SIG-M5 (cell line): Measurements from ENCODE around the gene KIF1C.

Experiments
- DNase-seq: peaks from one replicate; lab custom pipeline; 2025; lab: John Stamatoyannopoulos, UW

The KIF1C gene

GRCh38 chr17:4997302-4998026, at the start of gene KIF1C, which contains the start of gene INCA1:
KIF1C (plus strand) TSS chr17:4997950; CDS start chr17:5000247, 2,297 bp downstream.
INCA1 (minus strand) TSS chr17:4997522; CDS start chr17:4994437, 3,085 bp downstream.
- no peak for DNase-seq

DNA sequence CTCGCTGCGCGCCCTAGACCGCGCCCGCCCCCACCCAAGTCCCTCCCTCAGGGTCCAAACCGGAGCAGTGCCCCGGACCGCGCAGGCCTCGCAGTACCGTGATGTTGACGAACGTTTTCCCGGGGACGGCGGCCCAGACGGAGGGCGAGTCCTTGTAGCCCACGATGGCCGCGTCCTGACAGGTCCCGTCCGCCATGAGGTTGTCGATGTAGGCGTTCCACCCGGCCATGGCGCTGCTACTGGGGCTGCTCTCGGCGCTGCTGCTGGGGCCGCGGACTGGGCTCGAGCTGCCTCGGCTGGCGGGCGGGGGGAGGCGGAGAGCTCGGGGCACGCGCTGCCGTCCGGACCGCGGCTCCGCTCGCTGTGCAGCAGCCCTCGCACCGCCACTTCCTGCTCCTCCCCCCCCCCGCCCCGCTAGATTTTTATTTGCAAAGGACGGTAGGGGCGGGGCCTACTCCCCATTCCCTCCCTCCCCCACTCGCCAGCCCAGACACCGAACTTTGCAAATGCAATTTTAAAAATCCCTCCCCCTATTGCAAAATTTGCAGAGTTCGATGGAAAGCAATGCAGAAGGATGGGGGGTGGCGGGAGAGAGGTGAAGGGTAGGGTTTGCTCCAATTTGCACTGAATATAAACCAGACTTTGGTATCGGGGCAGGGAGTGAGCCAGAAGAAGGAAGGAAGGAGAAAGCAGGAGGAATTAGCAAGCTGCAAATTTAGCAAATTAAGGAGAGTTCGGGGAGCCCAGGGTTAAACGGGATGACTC, 49.4 kb upstream of the KIF1C start, which contains the start of gene PFN1:
PFN1 (minus strand) TSS at position 365 of the 765 bp plus-strand sequence; CDS start at position 229, 136 bp downstream.
- peak; percentile 70 for DNase-seq

DNA sequence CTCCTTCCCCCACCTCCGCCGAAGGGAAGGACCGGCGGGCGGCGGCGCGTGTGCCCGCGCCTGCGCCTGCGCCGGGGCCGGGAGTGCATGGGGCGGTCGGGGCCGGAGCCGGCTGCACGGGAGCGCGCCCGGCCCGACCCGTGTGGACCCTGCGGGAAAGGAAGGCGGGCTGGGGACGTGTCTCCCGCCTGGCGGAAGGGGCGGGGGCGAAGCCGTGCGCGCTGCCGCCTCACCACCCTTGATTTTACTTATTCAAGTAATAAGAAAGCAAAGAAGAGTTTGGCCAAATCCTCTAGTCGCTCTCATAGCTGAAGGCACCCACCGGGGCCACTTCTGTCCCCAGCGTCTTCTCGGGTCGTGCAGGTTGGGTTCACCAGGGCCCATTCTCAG, 48.8 kb upstream of the KIF1C start:
- no peak for DNase-seq

DNA sequence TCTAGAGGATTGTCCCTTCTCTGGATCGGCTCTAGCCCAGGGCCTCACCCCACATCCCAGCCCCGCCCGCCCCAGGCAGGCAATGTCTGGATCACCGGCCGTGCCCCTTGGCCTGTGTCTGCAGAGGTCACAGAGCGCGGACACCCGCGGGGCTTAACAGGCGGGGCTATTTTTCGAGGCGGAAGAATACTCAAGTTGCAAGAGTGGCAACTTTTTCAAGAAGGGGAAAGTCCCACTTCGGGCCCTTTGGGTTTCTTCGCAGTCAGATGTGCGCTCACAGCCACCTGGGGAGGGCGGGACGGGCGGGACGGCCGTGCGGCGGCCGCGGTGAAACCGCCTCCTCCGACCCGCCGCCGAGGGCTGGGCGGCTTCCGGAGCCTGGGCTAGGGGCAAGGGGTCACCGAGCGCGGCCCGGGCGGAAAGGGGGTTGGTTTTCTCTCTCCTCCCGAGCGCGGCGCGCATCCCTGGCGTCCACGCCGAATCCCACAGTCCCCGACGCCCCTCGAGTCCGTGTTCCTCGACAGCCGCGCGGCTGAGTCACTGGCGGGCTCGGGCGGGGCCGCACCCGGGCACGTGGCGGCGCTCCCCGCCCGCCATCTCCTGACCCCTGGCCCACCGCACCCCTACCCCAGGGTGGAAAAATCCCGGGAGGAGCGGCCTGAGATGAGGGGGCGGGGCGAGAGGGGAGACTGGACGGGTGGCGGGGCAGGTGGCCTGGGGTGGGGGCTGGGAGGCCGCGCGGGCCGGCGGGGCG, 48.3 kb upstream of the KIF1C start:
- DNase-seq = no peak

DNA sequence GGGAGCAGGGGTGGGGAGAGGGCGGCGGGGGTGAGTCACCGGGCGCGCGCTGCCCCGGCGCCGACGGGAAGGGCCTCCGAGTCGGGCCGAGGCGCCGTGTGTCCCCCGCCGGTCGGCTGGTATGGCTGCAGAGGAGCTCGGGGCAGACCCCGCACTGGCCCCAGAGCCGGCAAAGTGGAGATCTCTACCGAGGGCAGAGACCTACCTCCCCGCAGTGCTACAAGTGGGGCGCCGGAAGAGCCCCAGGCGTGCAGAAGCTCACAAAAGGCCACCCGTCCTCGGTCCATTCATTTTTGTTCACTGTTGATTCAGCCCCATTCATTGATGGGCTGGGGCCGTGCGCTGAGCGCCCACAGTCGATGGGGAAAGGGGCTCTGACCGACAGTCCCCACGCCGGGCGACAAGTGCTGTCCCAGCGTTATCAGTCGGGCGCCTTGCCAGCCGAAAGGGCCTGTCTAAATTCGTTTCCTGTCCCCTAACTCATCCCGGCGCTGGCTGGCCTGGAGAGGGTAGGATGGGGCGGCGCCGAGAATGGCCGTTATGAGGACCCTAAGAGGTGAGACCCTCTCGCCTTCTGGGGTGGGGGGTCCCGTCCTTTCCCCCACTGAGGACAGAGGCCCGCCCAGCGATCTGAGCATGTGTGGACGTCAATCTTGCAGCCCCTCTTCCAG, 47.5 kb upstream of the KIF1C start:
- DNase-seq = no peak

- no peak for DNase-seq
Observed at GRCh38 chr17:4950746-4951204, 47.0 kb upstream of the KIF1C start, which contains the start of gene ENO3. ENO3 (plus strand) TSS chr17:4951119; CDS start chr17:4951830, 711 bp downstream.

GRCh38 chr17:4951486-4951885, 46.3 kb upstream of the KIF1C start:
- no peak for DNase-seq

- DNase-seq = no peak
Observed at GRCh38 chr17:4953451-4953961, 44.2 kb upstream of the KIF1C start.

- no peak for DNase-seq
Observed at GRCh38 chr17:4955091-4955490, 42.7 kb upstream of the KIF1C start.

DNA sequence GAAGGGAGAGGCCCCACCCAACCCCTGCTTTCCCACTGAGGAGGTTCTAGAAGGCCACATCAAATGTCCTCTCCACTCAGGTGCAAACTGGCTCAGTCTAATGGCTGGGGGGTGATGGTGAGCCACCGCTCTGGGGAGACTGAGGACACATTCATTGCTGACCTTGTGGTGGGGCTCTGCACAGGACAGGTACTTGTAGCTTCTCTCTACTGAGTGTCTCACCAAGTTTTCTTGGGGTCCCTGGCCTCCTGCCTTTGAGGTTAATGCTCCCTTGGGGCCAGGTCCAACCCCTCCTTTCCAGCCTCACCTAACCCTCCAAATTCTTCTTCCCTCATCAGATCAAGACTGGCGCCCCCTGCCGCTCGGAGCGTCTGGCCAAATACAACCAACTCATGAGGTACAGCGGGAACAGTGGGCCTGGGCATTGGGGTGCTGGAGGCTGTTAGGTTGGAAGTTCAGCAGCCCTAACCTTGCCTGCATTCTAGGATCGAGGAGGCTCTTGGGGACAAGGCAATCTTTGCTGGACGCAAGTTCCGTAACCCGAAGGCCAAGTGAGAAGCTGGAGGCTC, 41.2 kb upstream of the KIF1C start:
- no peak for DNase-seq

DNA sequence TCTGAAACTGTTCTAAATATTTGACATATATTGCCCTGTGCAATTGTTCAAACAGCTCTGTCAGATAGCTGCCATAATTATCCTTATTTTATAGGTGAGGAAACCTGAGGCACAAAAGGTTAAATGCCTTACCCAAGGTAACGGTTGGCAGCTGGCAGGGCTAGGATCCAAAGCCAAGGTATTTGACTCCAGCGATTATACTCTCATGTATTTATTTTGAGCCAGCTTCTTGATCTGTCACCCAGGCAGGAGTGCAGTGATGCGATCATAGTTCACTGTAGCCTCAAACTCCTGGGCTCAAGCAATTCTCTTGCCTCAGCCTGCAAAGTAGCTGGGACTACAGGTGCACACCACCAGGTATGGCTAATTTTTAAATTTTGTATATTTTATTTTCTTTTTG, 39.6 kb upstream of the KIF1C start:
- no peak for DNase-seq

- DNase-seq = no peak
Observed at GRCh38 chr17:4959261-4959965, 38.3 kb upstream of the KIF1C start.

- DNase-seq = no peak
Observed at GRCh38 chr17:4960279-4960922, 37.3 kb upstream of the KIF1C start.

DNA sequence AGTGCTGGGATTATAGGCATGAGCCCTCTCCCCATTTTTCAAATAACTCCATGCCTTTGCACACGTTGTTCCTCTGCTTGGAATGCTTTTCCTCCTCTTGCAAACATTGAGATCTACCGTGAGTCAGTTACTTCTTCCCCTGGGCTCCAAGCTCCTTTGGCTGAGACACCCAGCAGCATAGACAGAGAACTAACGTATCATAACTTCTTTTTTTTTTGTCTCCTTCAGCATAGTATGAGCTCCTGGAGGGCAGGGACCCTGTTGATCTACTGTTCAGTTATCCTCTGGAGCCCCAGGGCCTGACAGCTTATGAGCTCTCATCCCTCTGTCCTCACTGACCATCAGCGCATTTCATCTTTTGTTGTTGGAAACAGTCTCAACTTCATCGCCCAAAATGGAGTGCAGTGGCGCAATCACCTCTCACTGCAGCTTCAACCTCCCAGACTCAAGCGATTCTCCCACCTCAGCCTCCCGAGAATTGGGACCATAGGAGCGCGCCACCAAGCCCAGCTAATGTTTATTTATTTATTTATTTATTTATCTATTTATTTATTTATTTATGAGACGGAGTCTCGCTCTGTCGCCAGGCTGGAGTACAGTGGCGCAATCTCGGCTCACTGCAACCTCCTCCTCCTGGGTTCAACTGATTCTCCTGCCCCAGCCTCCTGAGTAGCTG, 32.3 kb upstream of the KIF1C start:
- DNase-seq = no peak

DNA sequence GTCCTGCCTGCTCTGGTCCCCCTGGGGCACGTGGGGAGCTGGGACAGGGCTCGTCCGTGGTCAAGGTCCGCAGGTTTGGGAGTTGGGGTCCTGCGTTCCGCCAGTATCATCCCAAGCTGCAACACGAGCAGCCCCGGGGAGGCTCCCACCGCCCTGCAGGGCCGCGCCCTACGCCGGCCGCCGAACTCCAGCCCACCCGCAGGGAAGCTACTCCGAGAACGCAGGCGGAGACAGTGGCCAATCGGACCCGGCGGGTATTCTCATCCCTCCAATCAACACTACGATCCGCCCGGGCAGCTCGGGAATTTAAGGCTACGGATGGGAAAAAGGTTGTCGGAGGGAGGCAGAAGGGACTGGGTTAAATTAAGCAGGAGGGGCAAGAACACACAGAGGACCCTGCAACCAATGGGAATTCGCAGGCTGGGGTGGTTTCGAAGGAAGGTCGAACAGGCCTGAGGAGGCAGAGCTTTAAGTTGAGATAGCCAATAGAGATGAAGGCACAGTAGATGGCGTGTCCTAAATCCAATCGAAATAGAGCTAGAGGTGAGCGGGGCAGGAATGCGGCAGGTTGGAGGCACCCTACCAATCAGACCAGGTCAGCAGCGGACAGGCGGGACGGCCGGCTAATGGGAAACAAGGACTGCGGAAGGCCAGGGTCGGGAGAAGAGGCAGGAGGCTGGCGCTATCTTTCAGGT, 30.8 kb upstream of the KIF1C start:
- DNase-seq = peak; percentile 98

- DNase-seq = peak; percentile 78
Observed at GRCh38 chr17:4967539-4968485, 29.9 kb upstream of the KIF1C start, which contains the start of gene SPAG7. SPAG7 (minus strand) TSS chr17:4967817; CDS start chr17:4967804, 13 bp downstream.

DNA sequence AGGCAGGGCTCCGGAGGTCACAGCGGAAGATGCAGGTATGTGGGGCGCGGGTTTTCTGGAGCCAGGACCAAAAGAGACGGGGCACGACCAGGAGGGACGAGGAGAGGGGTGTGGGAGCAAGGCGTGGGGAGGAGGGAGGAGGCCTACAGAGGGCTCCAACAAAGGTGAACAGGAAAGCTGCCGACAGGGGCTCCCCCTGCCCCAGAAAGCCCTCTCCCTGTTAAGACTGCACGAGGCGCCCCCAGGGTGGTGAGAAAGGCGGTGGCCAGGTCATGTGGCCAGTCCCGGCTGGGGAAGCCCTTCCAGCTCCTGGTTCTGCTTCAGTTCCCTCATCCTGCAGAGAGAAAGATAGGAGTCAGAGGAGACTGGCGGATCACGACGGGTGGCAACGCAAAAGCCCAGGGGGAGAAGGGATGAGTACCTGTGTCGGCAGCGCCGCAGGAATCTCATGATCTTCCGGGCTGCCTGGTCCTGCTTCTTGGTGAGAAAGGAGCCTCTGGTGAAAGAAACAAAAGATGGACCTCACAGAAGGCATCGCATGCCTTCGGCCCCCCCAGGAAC, 29.2 kb upstream of the KIF1C start:
- no peak for DNase-seq
